CD4-positive, alpha-beta T cell (primary cell): ENCODE data around the gene MALAT1. TPM values are rescaled to one million over a fixed set of nuclear protein-coding genes. Genes with fewer than 3 reads are reported as not detected.
A peak's percentile ranks its signal among the peaks of the same experiment; 100 is the strongest.

ENCODE experiments used
- ATAC-seq: fragments of 200-7000 bp; cut with Tn5 transposase; one replicate; pipeline ENCODE4 v1.10.0; 2022; ENCODE audit warnings: mild to moderate bottlenecking; ENCODE audit not compliant: poor library complexity
- CTCF ChIA-PET: fragments of 350-600 bp; sonication (Branson Sonifier 250); formaldehyde crosslinking; loops from one replicate; lab custom pipeline; 2021; ENCODE audit warnings: antibody characterized with exemption, inconsistent platforms; lab: Charles Lee
- POLR2A ChIA-PET: fragments of 350-600 bp; sonication (Branson Sonifier 250); formaldehyde crosslinking; loops from one replicate; lab custom pipeline; 2021; ENCODE audit warnings: antibody characterized with exemption, inconsistent platforms; lab: Charles Lee
- DNase-seq, 14 experiments: peaks; one replicate each; pipeline ENCODE4 v3.0.0-alpha.2; 2013 to 2020; ENCODE audit warnings: mixed read lengths in 2 of 14
- H3K27ac ChIP-seq, 2 donors: one replicate each; pipeline versions ENCODE4 v1.5.1 to v1.7.0; 2013; ENCODE audit warnings: low read length in 2 of 2, low read depth in 1 of 2, mild to moderate bottlenecking in 1 of 2
- H3K27me3 ChIP-seq, 2 experiments: 1 replicate in 1 of 2; 2 replicates in 1 of 2; pipeline versions ENCODE4 v1.6.1 to v1.7.0; 2013; ENCODE audit warnings: low read length in 2 of 2, control low read depth in 1 of 2, mild to moderate bottlenecking in 1 of 2, moderate library complexity in 1 of 2; ENCODE audit not compliant: insufficient read depth in 2 of 2, control insufficient read depth in 1 of 2
- H3K36me3 ChIP-seq: one replicate; pipeline ENCODE4 v1.6.1; 2013; ENCODE audit warnings: low read length, control low read depth; ENCODE audit not compliant: insufficient read depth
- H3K4me1 ChIP-seq: one replicate; pipeline ENCODE4 v1.6.1; 2013; ENCODE audit warnings: low read length, control low read depth; ENCODE audit not compliant: insufficient read depth
- H3K4me3 ChIP-seq: one replicate; pipeline ENCODE4 v1.5.1; 2013; ENCODE audit warnings: mild to moderate bottlenecking, low read length, moderate library complexity
- H3K9me3 ChIP-seq, 2 experiments: 1 replicate in 1 of 2; 2 replicates in 1 of 2; pipeline versions ENCODE4 v1.6.1 to v1.7.0; 2013; ENCODE audit warnings: low read length in 2 of 2, mild to moderate bottlenecking in 2 of 2, control low read depth in 1 of 2, moderate library complexity in 1 of 2; ENCODE audit not compliant: control insufficient read depth in 1 of 2, insufficient read depth in 1 of 2
- H3K27ac Mint-ChIP-seq: one replicate; pipeline ENCODE4 v1.8.0; 2020; ENCODE audit warnings: mixed read lengths
- H3K27me3 Mint-ChIP-seq: one replicate; pipeline ENCODE4 v1.8.0; 2021; ENCODE audit warnings: mixed read lengths
- H3K36me3 Mint-ChIP-seq: one replicate; pipeline ENCODE4 v1.8.0; 2021; ENCODE audit warnings: low read depth, mixed read lengths
- H3K4me1 Mint-ChIP-seq: one replicate; pipeline ENCODE4 v1.8.0; 2021; ENCODE audit warnings: low read depth, mixed read lengths
- H3K4me3 Mint-ChIP-seq: one replicate; pipeline ENCODE4 v1.8.0; 2020; ENCODE audit warnings: mild to moderate bottlenecking, mixed read lengths
- H3K9me3 Mint-ChIP-seq: one replicate; pipeline ENCODE4 v1.8.0; 2020; ENCODE audit warnings: mixed read lengths
- CTCF ChIP-seq: fragments of 200-600 bp; IDR thresholded peaks from one replicate; pipeline ENCODE4 v1.8.0; 2022; ENCODE audit warnings: antibody characterized with exemption, mild to moderate bottlenecking
- intact Hi-C, 2 experiments: fragments of 100-400 bp; cut with DNase I in 1 of 2; cut with micrococcal nuclease in 1 of 2; formaldehyde crosslinking; loops; one replicate each; pipeline versions ENCODE4 v1.15.1 to v1.9.0; 2023 to 2025; cut with DNase I, micrococcal nuclease
- total RNA-seq, 174 experiments: library from RNA in 2 of 174; stranded (reverse) in 2 of 174; gene quantifications; one replicate each; pipeline ENCODE4 v1.2.3 and lab custom pipeline; 2021 to 2026

Gene MALAT1
- total RNA-seq, 2 experiments from 2014 or later: 31,509 to 32,316 TPM

GRCh38 chr11:65540290-65541092 is 41.6 kb downstream of the MALAT1 start:
- Histone ChIP-seq H3K27me3 (no peaks in the 10 kb centered on the region), H3K36me3 (peaks cover 36% of the 10 kb centered on the region), H3K4me3 (peak overlapping the region; percentile 80), H3K9me3 (no peaks in the 10 kb centered on the region), H3K27ac (peak overlapping the region; percentile 14 to 64), H3K4me1 (peaks cover 23% of the 10 kb centered on the region)
- H3K9me3 Mint-ChIP-seq: no peaks in the 10 kb centered on the region
- ChIA-PET POLR2A (interaction anchor here (0.6 to 4.8 kb wide), 30 partner anchors 11 to 350 kb away, joined by 3 to 41 read pairs (median 4); partner anchors contain the start of genes CCDC85B, EHBP1L1, FAM89B and KCNK7), CTCF (interaction anchor here (0.6 to 6.5 kb wide), 23 partner anchors 10 to 319 kb away, joined by 3 to 86 read pairs (median 7); partner anchors contain the start of genes EHBP1L1, FAM89B, KCNK7 and LTBP3)
- ATAC-seq: peak; percentile 82
- H3K27ac Mint-ChIP-seq: peak overlapping the region; percentile 65
- DNase-seq: peak; percentile 81 to 94 (median 85)
- peaks cover 25% of the 10 kb centered on the region for H3K4me1 Mint-ChIP-seq
- H3K36me3 Mint-ChIP-seq: peaks cover 49% of the 10 kb centered on the region
- H3K27me3 Mint-ChIP-seq: no peaks in the 10 kb centered on the region
- peak; percentile 79 for TF ChIP-seq CTCF
- H3K4me3 Mint-ChIP-seq: peak overlapping the region; percentile 90
- intact Hi-C loops: loop anchor here (1.0 to 5.0 kb wide), 7 partner anchors 12 to 112 kb away; partner anchors contain the start of genes FAM89B (in 1 of the 2), SCYL1 (in 1 of the 2) and ZNRD2 (in 1 of the 2)

GRCh38 chr11:65541093-65541982 is 42.5 kb downstream of the MALAT1 start:
- no peaks in the 10 kb centered on the region for H3K27me3 Mint-ChIP-seq
- H3K36me3 Mint-ChIP-seq: peaks cover 42% of the 10 kb centered on the region
- TF ChIP-seq CTCF: no peak
- H3K27ac Mint-ChIP-seq: peak overlapping the region; percentile 65
- ChIA-PET POLR2A (interaction anchor here (0.5 to 4.8 kb wide), 23 partner anchors 11 to 349 kb away, joined by 3 to 41 read pairs (median 9); partner anchors contain the start of genes CCDC85B, EHBP1L1, FAM89B and KCNK7), CTCF (interaction anchor here (0.6 to 6.5 kb wide), 17 partner anchors 11 to 347 kb away, joined by 3 to 86 read pairs (median 9); partner anchors contain the start of genes EHBP1L1, FAM89B, FIBP and KCNK7)
- H3K4me1 Mint-ChIP-seq: peaks cover 33% of the 10 kb centered on the region
- peak overlapping the region; percentile 14 to 64 for H3K27ac ChIP-seq
- no peaks in the 10 kb centered on the region for H3K9me3 Mint-ChIP-seq
- H3K4me1 ChIP-seq: peaks cover 31% of the 10 kb centered on the region
- no peaks in the 10 kb centered on the region for H3K9me3 ChIP-seq
- DNase-seq (peak in 1 of 14 experiments; percentile 39), ATAC-seq (no peak)
- H3K4me3 Mint-ChIP-seq: peak overlapping the region; percentile 90
- H3K4me3 ChIP-seq: peak overlapping the region; percentile 80
- H3K36me3 ChIP-seq: peaks cover 29% of the 10 kb centered on the region
- intact Hi-C loops: loop anchor here (1.0 to 5.0 kb wide), 2 partner anchors 11 to 111 kb away; no protein-coding TSS in a partner anchor
- no peaks in the 10 kb centered on the region for H3K27me3 ChIP-seq
